ENCODE results near the gene TIMMDC1.

DNA sequence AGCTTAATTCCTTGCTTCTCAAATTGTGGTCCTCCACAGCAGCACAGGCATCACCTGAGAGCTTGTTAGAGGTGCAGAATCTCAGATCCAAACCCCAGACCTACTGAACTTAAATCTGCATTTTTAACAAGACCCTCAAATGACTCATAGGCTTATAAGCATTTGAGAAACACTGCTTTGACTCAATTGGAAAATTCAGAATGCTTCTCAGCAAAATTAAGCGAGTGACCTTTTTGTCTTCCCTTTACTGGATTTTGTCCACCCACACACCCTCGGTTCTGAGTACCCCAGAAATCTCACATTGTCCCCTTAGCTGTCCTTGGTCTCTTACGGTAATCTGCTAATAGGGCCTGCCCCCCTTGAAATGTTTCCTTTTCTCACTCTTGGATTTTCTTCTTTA lies 43.2 kb downstream of the TIMMDC1 start:
- no peak for TF ChIP-seq CTCF (IDR thresholded peaks at IDR 0.05)
- no peak for TF ChIP-seq POLR2AphosphoS5 (IDR thresholded peaks at IDR 0.05)
- no peak for TF ChIP-seq EP300 (IDR thresholded peaks at IDR 0.05)
- no peak for TF ChIP-seq POLR2A (IDR thresholded peaks at IDR 0.05)
